ENCODE data around the gene SLIT2.

- TF ChIP-seq, protein P1, sequence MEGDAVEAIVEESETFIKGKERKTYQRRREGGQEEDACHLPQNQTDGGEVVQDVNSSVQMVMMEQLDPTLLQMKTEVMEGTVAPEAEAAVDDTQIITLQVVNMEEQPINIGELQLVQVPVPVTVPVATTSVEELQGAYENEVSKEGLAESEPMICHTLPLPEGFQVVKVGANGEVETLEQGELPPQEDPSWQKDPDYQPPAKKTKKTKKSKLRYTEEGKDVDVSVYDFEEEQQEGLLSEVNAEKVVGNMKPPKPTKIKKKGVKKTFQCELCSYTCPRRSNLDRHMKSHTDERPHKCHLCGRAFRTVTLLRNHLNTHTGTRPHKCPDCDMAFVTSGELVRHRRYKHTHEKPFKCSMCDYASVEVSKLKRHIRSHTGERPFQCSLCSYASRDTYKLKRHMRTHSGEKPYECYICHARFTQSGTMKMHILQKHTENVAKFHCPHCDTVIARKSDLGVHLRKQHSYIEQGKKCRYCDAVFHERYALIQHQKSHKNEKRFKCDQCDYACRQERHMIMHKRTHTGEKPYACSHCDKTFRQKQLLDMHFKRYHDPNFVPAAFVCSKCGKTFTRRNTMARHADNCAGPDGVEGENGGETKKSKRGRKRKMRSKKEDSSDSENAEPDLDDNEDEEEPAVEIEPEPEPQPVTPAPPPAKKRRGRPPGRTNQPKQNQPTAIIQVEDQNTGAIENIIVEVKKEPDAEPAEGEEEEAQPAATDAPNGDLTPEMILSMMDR (IDR thresholded peaks at IDR 0.05): no peak
- TF ChIP-seq POLR2A (IDR thresholded peaks at IDR 0.05): no peak
Observed at GRCh38 chr4:20281453-20281852, 29.7 kb downstream of the SLIT2 start.

Measured in lower leg skin (tissue), 3 donors.